Tongue (tissue), 2 donors: ENCODE measurements around the gene CHRNE. TPM values are rescaled to one million over a fixed set of nuclear protein-coding genes. Genes with fewer than 3 reads are reported as not detected.
"Not testable (repeated sequence)": the region's sequence is repeated elsewhere in the genome, so short reads cannot be mapped to it uniquely, and the experiment has no call there.

Experiments
- DNase-seq: peaks from one replicate; pipeline ENCODE4 v3.0.0-alpha.2; 2015
- total RNA-seq: library from RNA; depleted of rRNA; stranded (reverse); fragments of >200 nt; gene quantifications from one replicate; pipeline ENCODE4 v1.2.3, GENCODE V29; 2014

Gene CHRNE
- total RNA-seq, 1 donor from 2014 or later, result 3.8 TPM

DNA sequence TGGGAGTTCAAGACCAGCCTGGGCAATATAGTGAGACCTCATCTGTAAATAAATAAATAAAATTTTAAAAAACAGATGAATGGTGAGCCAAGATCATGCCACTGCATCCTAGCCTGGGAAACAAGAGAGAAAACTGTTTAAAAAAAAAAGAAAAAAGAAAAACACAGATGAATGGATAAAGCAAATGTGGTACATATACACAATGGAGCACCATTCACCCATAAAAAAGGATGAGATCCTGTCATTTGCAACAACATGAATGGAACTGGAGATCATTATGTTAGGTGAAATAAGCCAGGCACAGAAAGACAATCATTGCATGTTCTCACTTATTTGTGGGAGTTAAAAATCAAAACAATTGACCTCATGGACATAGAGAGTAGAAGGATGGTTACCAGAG lies 3.7 kb upstream of the CHRNE start:
- not testable (repeated sequence) for DNase-seq

DNA sequence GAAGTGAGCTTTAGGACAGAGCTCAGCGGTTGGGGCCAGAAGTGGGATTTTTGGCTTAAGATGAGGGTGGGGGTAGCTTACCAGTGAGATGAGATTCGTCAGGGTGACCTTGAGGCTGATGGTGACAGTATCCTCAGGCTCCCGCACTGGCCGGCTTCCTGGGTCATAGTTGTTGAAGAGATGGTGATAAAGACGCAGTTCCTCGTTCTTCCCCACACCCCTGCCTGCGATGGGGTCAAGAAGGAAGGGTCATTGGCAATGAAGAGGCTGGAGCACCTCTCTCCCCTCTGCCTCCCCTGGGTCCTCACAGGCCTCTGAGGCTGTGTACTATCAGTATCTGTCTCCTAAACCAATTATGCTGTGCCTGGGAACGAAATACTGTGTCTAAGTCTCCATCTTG lies 358 bp downstream of the CHRNE start:
- DNase-seq, result no peak

DNA sequence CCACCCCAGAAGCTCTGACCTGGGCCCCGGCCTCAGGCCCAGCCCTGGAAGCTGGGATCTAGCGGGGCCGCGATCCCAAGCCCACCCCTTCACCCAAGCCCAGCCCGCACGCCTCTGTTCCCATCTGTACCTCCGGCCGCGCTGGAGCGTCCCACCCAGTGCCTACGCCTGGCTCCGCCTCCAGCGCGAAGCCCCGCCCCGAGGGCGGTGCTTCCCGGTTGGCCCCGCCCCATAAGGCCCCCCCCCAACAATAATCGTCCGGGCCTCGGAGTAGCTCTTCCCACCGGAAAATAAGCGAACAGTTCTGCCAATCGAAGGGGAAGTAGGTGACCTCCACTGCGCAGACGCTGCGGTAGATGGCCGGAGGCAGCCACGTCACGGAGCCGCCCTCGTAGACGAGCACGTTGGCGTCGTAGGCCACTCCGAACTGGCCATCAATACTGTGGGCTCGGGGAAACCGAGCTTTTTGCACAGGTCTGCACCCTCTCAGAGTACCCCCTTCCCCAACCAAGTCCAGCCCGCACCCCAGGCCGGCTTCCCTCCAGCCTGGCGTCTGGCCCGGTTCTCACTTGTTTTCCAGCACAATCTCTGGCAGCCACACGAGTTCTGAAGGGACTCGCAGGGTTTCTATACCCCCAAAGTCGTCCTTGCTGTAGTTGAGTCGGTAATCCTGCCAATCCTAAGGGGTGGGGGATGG lies 1.1 kb downstream of the CHRNE start:
- DNase-seq, result peak; percentile 52

DNA sequence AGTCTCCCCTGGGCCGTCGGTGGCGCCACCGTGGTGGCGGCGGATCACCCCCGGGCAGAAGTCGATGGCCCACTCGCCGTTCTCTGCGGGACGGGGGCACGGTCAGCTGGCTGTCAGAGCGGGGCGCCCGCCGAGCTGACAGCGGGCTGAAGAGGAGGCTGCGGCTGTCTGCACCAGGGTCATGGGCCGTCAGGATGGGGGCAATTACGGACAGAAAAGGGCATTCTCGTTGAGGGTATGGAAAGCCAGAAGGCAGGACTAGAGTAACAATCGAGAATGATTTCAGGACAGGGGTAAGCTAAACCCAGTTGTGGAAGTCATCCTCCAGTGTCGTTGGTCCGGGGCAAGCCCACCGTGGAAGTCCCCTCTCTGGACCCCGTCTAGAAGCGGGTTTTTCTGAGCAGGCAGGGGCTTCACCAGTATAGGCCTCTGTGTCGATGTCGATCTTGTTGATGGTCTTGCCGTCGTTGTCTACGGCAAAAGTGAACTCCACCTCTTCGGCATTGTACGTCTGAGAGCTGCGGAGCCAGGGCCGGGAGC lies 1.7 kb downstream of the CHRNE start:
- no peak for DNase-seq

DNA sequence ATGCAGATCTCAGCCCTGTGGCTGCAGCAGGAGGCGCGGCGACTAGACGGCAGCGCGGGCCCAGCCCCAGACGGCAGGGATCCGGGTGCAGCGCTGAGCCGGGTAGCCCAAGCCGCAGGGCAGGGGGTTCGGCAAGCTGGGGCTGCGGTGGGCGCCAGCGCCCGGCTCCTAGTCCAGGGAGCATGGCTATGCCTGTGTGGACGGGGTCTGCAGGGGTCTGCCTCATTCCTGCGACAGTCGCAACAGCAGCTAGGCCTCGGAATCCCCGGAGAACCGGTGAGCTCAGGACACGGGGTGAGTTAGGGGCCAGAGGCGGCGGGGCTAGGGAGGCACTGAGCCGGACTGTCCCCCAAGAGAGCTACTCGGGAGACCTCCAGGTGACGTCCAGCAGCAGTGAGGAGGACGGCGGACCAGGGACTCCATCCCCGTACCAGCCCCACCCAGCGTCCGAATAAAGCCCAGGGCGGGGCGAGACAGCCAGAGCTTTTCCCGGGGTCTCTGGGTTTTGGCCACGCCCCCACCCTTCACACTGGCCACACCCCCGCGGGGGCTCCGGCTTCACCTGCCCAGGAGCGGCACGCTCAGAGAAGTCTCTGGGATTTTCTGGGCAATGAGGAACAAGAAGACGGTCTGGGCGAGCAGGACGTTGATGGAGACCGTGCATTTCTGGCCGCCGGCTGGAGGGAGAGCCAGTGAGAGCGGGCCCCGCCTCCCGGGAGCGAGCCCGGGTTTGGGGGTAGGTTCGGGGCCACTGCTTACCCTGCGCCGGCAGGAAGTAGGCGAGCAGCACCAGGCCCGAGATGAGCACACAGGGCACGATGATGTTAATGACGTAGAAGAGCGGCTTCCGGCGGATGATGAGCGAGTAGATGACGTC lies 2.4 kb downstream of the CHRNE start:
- DNase-seq, result peak; percentile 50

DNA sequence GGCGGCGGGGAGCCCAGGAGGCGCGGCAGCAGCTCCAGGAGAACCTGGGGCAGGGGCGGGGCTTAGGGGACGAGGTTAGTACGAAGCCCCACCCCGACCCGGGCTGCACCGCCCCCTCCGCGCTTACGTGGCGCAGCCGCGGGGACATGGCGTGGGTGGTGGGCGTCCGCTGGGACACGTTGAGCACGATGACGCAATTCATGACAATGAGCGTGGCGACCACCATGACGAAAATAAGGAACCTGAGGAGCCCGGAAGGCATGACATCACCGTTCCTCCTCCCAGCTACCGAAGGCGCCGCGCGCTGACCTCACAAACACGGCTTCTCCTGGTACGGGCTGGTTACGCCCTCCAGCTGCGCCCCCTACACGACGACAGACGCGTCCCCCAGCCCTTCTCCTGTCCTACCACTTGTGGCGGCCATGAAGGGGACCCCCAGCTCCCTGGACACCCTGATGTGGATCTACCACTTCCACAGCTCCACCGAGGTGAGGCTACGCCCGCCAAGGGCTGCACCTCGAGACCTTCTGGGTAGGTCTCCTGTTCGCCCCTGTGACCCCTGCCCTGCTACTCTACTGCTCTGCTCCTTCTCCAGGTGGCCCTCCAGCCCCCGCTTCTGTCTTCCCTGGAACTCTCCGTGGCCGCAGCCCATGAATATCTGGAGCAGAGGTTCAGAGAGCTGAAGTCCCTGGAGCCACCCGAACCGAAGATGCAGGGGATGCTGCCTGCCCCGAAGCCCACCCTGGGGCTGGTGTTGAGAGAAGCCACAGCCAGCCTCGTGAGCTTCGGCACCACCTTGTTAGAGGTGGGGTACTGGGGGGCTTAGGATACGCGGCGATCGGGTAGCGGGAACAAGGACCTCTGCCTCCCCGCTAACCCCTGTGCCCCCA lies 3.3 kb downstream of the CHRNE start, which contains the start of gene C17orf107:
TSS of gene C17orf107 (plus strand) at position 196 of the 890 bp plus-strand sequence. CDS start at position 423, 227 bp downstream.
- peak; percentile 82 for DNase-seq

DNA sequence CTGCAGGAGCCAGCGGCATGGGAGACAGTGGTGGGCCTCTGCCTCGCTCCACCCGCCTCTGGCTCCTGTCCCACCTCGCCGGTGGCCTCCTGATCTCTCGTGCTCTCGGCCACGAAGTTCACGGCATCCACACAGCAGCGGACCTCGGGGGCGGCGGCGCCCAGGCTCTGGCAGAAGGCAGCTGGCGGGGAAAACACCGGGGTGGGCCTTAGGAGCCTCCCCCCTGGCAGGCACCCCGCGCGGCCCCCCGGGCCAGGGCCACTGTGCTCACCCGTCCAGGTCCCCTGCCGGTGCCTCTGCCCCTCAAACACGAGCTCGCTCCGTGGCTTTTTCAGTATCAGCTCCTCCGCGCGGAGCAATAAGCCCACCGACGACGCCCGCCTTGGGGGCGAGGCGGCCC lies 4.0 kb downstream of the CHRNE start:
- DNase-seq, result no peak

DNA sequence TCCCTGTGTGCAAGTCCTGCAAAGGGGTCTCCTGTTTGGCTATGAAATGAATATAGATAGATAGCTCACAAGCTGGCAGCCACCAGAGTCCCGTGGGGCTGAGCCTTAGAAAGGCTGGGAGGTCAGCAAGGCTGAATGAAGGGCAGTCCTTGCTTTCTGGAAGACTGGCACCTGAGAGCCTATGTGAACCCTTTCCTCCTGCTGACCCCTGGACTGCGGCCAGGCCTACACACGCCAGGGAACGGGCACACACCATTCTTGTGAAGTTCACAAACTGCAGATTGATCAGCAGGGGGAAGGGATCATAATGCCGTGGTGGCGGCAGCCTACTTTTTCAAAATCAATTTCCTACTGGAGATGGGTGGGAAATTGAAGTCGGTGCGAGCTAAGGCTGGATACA lies 4.5 kb downstream of the CHRNE start:
- DNase-seq, result no peak

DNA sequence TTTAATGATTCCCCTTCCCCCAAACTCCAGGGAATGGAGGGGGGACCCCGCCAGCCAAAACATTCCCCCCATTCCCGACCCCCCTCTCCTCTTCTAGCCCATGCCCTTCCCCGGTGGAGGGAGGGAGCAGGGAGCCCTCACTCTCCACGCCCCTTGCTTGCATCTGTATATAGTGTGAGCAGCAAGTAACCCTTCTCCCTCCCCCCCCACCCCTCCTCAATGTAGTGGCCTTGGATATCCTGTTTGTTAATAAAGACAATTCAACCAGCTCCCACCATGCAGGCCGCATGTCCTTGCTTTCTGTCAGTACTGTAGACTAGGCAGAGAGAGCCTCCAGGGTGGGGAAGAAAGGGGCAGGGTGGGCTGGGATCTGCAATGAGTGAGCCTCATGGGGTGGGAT lies 5.1 kb downstream of the CHRNE start:
- no peak for DNase-seq

DNA sequence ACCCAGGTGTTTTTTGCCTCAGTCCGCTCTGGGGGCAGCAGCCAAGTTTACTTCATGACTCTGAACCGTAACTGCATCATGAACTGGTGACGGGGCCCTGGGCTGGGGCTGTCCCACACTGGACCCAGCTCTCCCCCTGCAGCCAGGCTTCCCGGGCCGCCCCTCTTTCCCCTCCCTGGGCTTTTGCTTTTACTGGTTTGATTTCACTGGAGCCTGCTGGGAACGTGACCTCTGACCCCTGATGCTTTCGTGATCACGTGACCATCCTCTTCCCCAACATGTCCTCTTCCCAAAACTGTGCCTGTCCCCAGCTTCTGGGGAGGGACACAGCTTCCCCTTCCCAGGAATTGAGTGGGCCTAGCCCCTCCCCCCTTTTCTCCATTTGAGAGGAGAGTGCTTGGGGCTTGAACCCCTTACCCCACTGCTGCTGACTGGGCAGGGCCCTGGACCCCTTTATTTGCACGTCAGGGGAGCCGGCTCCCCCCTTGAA lies 5.7 kb downstream of the CHRNE start:
- no peak for DNase-seq

DNA sequence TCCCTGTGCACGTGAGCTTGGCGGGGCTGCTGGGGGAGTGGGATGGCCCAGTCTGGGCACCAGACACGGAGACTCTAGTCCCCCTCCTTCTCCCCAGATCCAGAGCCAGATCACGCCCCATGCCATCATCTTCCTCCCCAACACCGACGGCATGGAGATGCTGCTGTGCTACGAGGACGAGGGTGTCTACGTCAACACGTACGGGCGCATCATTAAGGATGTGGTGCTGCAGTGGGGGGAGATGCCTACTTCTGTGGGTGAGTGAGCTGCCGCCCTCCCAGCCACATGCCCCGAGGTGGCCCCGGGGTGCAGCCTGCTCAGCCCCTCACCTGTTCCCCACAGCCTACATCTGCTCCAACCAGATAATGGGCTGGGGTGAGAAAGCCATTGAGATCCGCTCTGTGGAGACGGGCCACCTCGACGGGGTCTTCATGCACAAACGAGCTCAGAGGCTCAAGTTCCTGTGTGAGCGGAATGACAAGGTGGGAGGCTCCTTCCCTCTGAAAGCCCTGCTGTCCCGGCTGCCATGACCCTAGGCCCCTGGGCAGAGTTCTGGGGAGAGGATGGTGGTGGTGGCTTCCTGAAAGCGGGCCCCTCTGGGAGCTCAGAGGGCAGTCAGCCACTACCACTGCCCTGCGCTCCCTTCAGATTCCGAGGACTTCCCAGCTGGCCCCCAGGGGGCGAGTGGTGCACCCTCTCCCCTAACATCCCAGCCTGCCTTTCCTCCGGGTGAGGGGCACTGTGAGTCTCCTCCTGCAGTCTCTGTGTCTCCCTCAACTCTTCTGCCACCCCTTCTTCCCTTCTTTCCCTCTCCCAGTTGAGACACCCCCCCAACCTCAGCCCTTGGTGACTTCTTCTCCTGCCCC lies 6.3 kb downstream of the CHRNE start:
- DNase-seq, result no peak

DNA sequence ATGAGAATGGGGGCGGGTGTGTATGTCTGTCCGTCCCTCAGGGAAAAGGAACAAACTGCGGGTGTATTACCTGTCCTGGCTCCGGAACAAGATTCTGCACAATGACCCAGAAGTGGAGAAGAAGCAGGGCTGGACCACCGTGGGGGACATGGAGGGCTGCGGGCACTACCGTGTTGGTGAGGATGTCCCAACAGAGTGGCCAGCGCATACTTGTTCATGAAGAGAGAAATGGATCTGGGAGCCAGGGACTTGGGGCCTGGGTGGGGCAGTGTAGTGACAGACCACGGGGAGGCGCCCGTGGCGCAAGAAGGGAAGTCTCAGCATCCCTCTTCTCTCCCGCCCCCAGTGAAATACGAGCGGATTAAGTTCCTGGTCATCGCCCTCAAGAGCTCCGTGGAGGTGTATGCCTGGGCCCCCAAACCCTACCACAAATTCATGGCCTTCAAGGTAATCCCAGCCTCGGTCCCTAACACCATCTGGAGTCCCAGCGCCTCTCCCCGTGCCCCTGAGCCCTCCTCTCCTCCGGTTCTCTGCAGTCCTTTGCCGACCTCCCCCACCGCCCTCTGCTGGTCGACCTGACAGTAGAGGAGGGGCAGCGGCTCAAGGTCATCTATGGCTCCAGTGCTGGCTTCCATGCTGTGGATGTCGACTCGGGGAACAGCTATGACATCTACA lies 7.1 kb downstream of the CHRNE start:
- no peak for DNase-seq

DNA sequence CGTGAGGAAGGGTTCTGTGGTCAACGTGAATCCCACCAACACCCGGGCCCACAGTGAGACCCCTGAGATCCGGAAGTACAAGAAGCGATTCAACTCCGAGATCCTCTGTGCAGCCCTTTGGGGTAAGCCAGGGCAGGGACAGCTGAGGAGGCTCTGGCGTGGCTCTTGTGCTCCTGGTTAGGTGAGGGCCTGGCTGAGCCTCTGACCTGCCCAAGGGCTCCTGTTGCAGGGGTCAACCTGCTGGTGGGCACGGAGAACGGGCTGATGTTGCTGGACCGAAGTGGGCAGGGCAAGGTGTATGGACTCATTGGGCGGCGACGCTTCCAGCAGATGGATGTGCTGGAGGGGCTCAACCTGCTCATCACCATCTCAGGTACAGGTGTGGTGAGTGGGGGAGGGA lies 7.8 kb downstream of the CHRNE start:
- no peak for DNase-seq

DNA sequence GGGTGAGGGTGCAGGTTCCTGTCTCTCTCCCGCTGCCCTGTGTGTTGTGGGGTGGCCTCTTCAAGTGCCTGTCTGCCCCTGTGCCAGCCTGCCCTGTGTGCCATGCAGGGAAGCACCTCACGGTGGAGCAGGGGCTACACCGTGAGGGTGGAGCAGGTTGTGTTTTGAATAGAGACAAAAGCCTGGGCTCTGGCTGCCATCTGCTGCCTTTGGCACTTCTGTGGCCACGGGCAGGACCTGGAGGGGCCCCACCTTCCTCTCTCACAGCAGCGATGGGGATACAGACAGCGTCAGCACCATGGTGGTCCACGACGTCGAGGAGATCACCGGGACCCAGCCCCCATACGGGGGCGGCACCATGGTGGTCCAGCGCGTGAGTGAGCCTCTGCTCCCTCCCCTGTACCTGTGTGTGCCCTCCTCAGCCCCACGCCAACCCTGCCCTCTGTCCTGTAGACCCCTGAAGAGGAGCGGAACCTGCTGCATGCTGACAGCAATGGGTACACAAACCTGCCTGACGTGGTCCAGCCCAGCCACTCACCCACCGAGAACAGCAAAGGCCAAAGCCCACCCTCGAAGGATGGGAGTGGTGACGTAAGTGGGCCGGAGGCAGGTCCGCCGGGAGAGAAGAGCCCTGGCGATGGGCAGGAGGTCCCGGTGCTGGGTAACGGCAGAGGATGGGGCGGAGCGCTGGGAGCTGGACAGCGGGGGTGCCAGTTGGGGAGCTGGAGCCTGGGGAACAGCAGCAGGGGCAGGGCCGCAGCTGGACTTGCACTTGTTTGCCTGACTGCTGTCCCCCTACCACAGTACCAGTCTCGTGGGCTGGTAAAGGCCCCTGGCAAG lies 9.0 kb downstream of the CHRNE start:
- no peak for DNase-seq

DNA sequence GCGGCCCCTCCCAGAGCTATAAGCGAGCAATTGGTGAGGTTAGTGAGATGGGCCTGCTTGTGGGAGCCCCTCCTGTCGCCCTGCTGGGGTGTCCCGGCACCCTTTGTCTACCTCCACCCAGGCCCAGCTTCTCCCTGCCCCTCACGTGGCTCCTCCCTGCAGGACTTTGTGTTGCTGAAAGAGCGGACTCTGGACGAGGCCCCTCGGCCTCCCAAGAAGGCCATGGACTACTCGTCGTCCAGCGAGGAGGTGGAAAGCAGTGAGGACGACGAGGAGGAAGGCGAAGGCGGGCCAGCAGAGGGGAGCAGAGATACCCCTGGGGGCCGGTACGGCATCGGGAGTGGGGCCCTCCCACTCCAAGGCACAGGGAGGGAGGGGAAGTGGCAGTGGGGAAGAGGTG lies 9.6 kb downstream of the CHRNE start:
- DNase-seq, result no peak

DNA sequence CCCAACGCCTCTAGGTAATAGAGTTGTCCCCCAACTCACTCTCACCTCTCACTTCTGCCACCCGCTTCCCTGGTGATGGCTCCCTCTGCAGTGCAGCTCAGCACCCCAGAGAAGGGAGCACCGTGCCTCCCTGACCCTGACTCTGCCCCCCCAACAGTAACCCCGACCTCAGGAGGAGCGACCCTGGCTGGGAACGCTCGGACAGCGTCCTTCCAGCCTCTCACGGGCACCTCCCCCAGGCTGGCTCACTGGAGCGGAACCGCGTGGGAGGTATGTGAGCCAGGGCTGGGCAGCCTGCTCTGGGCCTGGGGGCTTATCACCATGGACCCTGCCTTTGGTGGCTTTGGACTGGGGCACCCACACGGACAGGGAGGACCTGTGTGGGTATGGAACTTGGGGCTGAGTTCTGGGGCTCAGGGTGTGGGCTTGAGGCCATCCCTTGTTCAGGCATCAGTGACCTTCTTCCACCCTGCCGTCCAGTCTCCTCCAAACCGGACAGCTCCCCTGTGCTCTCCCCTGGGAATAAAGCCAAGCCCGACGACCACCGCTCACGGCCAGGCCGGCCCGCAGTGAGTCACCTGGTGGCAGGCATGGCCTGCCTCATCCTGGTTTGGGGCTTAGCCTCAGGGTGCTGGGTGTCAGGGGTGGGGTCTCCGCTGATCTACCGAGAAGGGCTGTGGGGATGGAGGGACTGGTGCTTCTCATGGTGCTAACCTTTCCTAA lies 10.2 kb downstream of the CHRNE start:
- DNase-seq, result no peak

DNA sequence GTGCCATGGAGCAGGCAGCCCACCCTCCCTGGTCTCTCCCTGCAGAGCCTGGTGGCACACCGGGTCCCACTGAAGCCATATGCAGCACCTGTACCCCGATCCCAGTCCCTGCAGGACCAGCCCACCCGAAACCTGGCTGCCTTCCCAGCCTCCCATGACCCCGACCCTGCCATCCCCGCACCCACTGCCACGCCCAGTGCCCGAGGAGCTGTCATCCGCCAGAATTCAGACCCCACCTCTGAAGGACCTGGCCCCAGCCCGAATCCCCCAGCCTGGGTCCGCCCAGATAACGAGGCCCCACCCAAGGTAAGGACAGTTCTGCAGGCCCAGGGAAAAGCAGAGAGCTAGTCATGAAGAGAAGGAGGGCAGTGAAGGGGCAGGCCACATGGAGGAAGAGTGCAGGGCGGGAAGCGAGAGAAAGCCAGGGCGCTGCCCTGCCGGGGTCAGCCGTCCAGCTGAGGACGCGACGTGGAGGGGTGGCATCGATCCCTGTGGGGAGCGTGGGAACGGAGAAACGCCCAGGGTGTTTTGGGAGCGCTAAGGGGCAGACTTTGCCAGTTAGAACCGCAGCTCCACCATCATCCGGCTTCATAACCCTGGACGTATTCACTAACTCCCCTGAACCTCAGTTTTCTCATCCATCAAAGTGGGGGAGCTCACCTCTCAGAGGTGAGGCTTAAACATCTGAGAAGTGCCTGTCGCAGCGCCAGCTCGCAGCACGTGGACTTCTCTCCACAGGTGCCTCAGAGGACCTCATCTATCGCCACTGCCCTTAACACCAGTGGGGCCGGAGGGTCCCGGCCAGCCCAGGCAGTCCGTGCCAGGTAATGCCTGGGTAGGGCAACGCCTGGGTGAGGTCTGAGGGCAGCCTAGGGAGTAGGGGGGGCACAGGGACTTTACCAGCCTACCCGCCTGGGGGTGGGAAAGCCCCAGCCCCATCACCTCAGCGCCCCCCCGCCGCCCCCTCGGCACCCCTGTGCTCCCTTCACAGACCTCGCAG lies 11.2 kb downstream of the CHRNE start:
- DNase-seq, result no peak

DNA sequence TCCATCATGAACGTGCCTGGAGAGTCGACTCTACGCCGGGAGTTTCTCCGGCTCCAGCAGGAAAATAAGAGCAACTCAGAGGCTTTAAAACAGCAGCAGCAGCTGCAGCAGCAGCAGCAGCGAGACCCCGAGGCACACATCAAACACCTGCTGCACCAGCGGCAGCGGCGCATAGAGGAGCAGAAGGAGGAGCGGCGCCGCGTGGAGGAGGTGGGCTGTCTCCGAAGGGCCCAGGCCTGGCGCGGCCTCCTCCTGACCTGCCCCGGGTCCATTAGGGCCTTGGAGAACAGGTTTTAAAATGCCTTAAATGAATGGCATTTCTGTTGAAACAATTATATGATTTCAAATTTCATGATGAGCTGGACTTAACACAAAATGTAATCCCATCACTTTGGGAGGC lies 15.3 kb downstream of the CHRNE start:
- no peak for DNase-seq
